ENCODE data around the gene CTPS1. TPM values are rescaled to one million over a fixed set of nuclear protein-coding genes. Genes with fewer than 3 reads are reported as not detected.

CTPS1 gene
- total RNA-seq, 1 experiment from 2014 or later: 66.4 TPM

DNA sequence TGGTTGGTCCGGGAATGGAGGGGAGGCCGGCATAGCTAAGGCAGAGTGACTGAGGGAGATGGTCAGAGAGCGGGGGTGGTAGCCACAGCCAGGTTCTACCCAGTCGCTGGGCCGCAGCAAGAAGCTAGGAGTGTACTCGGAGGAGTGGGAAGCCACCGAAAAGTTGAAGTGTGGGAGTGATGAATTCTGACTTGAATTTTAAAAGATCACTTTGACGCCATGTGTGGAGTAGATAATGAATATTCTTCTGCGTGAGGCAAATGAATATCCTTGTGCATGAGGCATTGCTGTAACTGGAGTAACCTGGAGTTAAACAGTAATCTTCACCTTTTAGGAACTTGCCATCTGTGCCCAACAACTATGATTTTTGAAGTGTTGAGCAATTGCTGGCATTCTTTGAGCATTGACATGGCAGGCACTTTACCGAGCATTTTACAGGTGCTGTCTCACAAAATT, 6.9 kb downstream of the CTPS1 start:
- no peak for DNase-seq (ENCODE audit: low read depth, low spot score)
- peaks cover 22% of the 10 kb centered on the region; the same call in 1 of the 2 replicates for H4K20me1 ChIP-seq (ENCODE audit: insufficient read depth)

More for the DNA sequence above, 6.9 kb downstream of the CTPS1 start:
- no TSS peak for BruUV-seq (replicated peaks)
- TF ChIP-seq TCF7L2 (IDR thresholded peaks at IDR 0.05; ENCODE audit: borderline replicate concordance, extremely low read depth, insufficient read depth, insufficient read length) (no peak), CBX3 (IDR thresholded peaks at IDR 0.05; ENCODE audit: low read depth) (no peak), POLR2A (IDR thresholded peaks at IDR 0.05; ENCODE audit: borderline replicate concordance, extremely low read depth, insufficient read depth, insufficient read length) (no peak), CEBPB (IDR thresholded peaks at IDR 0.05; ENCODE audit: low read depth) (no peak), SP1 (IDR thresholded peaks at IDR 0.05; ENCODE audit: low read depth) (no peak), ZNF274 (IDR thresholded peaks at IDR 0.05; ENCODE audit: low read depth, low read length) (no peak), ELF1 (IDR thresholded peaks at IDR 0.05; ENCODE audit: borderline replicate concordance, low read depth) (no peak), RAD21 (IDR thresholded peaks at IDR 0.05; ENCODE audit: low read depth) (no peak), FOSL1 (IDR thresholded peaks at IDR 0.05; ENCODE audit: low read depth) (no peak), POLR2AphosphoS5 (IDR thresholded peaks at IDR 0.05; ENCODE audit: low read depth, low read length) (no peak), SIN3A (IDR thresholded peaks at IDR 0.05; ENCODE audit: low read depth) (no peak), EZH2phosphoT487 (IDR thresholded peaks at IDR 0.05; ENCODE audit: borderline replicate concordance) (no peak), JUND (IDR thresholded peaks at IDR 0.05) (no peak), SRF (IDR thresholded peaks at IDR 0.05; ENCODE audit: low read depth) (no peak)
- TF ChIP-seq, protein P1, sequence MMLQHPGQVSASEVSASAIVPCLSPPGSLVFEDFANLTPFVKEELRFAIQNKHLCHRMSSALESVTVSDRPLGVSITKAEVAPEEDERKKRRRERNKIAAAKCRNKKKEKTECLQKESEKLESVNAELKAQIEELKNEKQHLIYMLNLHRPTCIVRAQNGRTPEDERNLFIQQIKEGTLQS (IDR thresholded peaks at IDR 0.05): no peak
- TF ChIP-seq, protein P2, sequence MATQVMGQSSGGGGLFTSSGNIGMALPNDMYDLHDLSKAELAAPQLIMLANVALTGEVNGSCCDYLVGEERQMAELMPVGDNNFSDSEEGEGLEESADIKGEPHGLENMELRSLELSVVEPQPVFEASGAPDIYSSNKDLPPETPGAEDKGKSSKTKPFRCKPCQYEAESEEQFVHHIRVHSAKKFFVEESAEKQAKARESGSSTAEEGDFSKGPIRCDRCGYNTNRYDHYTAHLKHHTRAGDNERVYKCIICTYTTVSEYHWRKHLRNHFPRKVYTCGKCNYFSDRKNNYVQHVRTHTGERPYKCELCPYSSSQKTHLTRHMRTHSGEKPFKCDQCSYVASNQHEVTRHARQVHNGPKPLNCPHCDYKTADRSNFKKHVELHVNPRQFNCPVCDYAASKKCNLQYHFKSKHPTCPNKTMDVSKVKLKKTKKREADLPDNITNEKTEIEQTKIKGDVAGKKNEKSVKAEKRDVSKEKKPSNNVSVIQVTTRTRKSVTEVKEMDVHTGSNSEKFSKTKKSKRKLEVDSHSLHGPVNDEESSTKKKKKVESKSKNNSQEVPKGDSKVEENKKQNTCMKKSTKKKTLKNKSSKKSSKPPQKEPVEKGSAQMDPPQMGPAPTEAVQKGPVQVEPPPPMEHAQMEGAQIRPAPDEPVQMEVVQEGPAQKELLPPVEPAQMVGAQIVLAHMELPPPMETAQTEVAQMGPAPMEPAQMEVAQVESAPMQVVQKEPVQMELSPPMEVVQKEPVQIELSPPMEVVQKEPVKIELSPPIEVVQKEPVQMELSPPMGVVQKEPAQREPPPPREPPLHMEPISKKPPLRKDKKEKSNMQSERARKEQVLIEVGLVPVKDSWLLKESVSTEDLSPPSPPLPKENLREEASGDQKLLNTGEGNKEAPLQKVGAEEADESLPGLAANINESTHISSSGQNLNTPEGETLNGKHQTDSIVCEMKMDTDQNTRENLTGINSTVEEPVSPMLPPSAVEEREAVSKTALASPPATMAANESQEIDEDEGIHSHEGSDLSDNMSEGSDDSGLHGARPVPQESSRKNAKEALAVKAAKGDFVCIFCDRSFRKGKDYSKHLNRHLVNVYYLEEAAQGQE (IDR thresholded peaks at IDR 0.05; ENCODE audit: low read depth): no peak
- TF ChIP-seq, protein P3, sequence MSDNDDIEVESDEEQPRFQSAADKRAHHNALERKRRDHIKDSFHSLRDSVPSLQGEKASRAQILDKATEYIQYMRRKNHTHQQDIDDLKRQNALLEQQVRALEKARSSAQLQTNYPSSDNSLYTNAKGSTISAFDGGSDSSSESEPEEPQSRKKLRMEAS (IDR thresholded peaks at IDR 0.05): no peak
- TF ChIP-seq, protein P4, sequence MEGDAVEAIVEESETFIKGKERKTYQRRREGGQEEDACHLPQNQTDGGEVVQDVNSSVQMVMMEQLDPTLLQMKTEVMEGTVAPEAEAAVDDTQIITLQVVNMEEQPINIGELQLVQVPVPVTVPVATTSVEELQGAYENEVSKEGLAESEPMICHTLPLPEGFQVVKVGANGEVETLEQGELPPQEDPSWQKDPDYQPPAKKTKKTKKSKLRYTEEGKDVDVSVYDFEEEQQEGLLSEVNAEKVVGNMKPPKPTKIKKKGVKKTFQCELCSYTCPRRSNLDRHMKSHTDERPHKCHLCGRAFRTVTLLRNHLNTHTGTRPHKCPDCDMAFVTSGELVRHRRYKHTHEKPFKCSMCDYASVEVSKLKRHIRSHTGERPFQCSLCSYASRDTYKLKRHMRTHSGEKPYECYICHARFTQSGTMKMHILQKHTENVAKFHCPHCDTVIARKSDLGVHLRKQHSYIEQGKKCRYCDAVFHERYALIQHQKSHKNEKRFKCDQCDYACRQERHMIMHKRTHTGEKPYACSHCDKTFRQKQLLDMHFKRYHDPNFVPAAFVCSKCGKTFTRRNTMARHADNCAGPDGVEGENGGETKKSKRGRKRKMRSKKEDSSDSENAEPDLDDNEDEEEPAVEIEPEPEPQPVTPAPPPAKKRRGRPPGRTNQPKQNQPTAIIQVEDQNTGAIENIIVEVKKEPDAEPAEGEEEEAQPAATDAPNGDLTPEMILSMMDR (IDR thresholded peaks at IDR 0.05 in 2 of 3, conservative IDR thresholded peaks at IDR 0.05 in 1 of 3; ENCODE audit: borderline replicate concordance in 1 of 3, insufficient read depth in 1 of 3, low read depth in 2 of 3, low read length in 2 of 3): no peak
- H3K4me3 ChIP-seq (replicated peaks in 1 of 2; ENCODE audit: low read depth in 1 of 2, low read length in 2 of 2): no peak overlapping the region
- H2AFZ ChIP-seq (ENCODE audit: low read depth, low read length, poor library complexity, severe bottlenecking): no peak overlapping the region
- H3K27ac ChIP-seq (ENCODE audit: low read depth, low read length): no peak overlapping the region
- no peak overlapping the region for H3K9ac ChIP-seq (ENCODE audit: low read length)
- H3K36me3 ChIP-seq (ENCODE audit: control insufficient read depth in 1 of 2, insufficient read depth in 2 of 2, low read length in 2 of 2): peaks cover 68 to 86% of the 10 kb centered on the region in 2 experiments
- CTCF ChIA-PET: no interaction called here
- POLR2A ChIA-PET: no interaction called here
- no peaks in the 10 kb centered on the region for H3K9me3 ChIP-seq (ENCODE audit: control insufficient read depth in 1 of 2, insufficient read depth in 1 of 2, low read depth in 1 of 2, low read length in 2 of 2)
- H3K79me2 ChIP-seq (ENCODE audit: insufficient read depth, low read length): peaks cover 100% of the 10 kb centered on the region
- H3K4me1 ChIP-seq (ENCODE audit: control insufficient read depth in 1 of 2, insufficient read depth in 2 of 2, low read length in 2 of 2): peaks cover under 1 to 2% of the 10 kb centered on the region in 2 experiments; a peak in 3 of 4 replicates
- H3K27me3 ChIP-seq (ENCODE audit: insufficient read depth, low read length): no peaks in the 10 kb centered on the region
- intact Hi-C loops (cut with micrococcal nuclease): no loop called here
- RAD21 ChIA-PET (ENCODE audit: low non-redundant PET in 1 of 2, low total read pairs in 2 of 2, uncharacterized antibody in 2 of 2, unreplicated experiment in 2 of 2): no interaction called here
- ATAC-seq: no peak
- H3K4me2 ChIP-seq (ENCODE audit: low read length): no peak overlapping the region
- H3K9me2 ChIP-seq (ENCODE audit: insufficient read depth): no peaks in the 10 kb centered on the region
